ENCODE data around the gene FIGN.

- TF ChIP-seq TEAD4 (CRISPR knock-in tag; IDR thresholded peaks at IDR 0.05) (no peak), STAT6 (CRISPR knock-in tag; conservative IDR thresholded peaks at IDR 0.05; ENCODE audit: low read depth) (no peak), CTCF (IDR thresholded peaks at IDR 0.05) (no peak), E2F5 (CRISPR knock-in tag; IDR thresholded peaks at IDR 0.05) (no peak), ZNF121 (CRISPR knock-in tag; IDR thresholded peaks at IDR 0.05) (no peak), EMX1 (CRISPR knock-in tag; IDR thresholded peaks at IDR 0.05) (no peak), FOXJ3 (CRISPR knock-in tag; IDR thresholded peaks at IDR 0.05; ENCODE audit: borderline replicate concordance) (no peak), GRHL2 (CRISPR knock-in tag; IDR thresholded peaks at IDR 0.05; ENCODE audit: insufficient replicate concordance, severe bottlenecking) (no peak)
- TF ChIP-seq, protein P1, sequence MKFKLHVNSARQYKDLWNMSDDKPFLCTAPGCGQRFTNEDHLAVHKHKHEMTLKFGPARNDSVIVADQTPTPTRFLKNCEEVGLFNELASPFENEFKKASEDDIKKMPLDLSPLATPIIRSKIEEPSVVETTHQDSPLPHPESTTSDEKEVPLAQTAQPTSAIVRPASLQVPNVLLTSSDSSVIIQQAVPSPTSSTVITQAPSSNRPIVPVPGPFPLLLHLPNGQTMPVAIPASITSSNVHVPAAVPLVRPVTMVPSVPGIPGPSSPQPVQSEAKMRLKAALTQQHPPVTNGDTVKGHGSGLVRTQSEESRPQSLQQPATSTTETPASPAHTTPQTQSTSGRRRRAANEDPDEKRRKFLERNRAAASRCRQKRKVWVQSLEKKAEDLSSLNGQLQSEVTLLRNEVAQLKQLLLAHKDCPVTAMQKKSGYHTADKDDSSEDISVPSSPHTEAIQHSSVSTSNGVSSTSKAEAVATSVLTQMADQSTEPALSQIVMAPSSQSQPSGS (CRISPR knock-in tag; IDR thresholded peaks at IDR 0.05; ENCODE audit: borderline replicate concordance, low read depth), result no peak
- TF ChIP-seq, protein P2, sequence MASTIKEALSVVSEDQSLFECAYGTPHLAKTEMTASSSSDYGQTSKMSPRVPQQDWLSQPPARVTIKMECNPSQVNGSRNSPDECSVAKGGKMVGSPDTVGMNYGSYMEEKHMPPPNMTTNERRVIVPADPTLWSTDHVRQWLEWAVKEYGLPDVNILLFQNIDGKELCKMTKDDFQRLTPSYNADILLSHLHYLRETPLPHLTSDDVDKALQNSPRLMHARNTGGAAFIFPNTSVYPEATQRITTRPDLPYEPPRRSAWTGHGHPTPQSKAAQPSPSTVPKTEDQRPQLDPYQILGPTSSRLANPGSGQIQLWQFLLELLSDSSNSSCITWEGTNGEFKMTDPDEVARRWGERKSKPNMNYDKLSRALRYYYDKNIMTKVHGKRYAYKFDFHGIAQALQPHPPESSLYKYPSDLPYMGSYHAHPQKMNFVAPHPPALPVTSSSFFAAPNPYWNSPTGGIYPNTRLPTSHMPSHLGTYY (CRISPR knock-in tag; IDR thresholded peaks at IDR 0.05), result no peak
These were observed 79.1 kb downstream of the FIGN start for GRCh38 chr2:163656622-163657280.
